Tongue (tissue), 2 donors: ENCODE data around the gene LRRC27. TPM values are rescaled to one million over a fixed set of nuclear protein-coding genes. Genes with fewer than 3 reads are reported as not detected.
A peak's percentile ranks its signal among the peaks of the same experiment; 100 is the strongest.

Source experiments
- DNase-seq: peaks from one replicate; pipeline ENCODE4 v3.0.0-alpha.2; 2015
- total RNA-seq: library from RNA; depleted of rRNA; stranded (reverse); fragments of >200 nt; gene quantifications from one replicate; pipeline ENCODE4 v1.2.3, GENCODE V29; 2014

The LRRC27 gene
- total RNA-seq, 1 donor from 2014 or later: 10.2 TPM

- DNase-seq: no peak
These were observed 95.2 kb downstream of the LRRC27 start for GRCh38 chr10:132427006-132427771.

GRCh38 chr10:132427939-132428367 lies 96.0 kb downstream of the LRRC27 start:
- DNase-seq: no peak

GRCh38 chr10:132428486-132428995 lies 96.5 kb downstream of the LRRC27 start:
- DNase-seq: peak; percentile 83

Other genes starting within 250 kb of the LRRC27 start
- 2.2 TPM for gene DPYSL4, start 145.2 kb upstream of the LRRC27 start, total RNA-seq
- gene STK32C, start 24.2 kb upstream of the LRRC27 start, total RNA-seq: 7.8 TPM
- gene PWWP2B, start 65.0 kb downstream of the LRRC27 start, total RNA-seq: 25.3 TPM
- 115 TPM for gene INPP5A, start 205.6 kb downstream of the LRRC27 start, total RNA-seq